ENCODE data around the gene MLC1. TPM values are rescaled to one million over a fixed set of nuclear protein-coding genes. Genes with fewer than 3 reads are reported as not detected.

The MLC1 gene
- total RNA-seq, result not detected in 2 replicates

GRCh38 chr22:50085211-50085972, at the start of gene MLC1:
TSS of gene MLC1 (minus strand) at chr22:50085426. CDS start at chr22:50084902, 524 bp downstream.

GRCh38 chr22:50089682-50090411, 4.6 kb upstream of the MLC1 start, which contains the start of gene MOV10L1:
TSS of gene MOV10L1 (plus strand) at chr22:50090006. CDS start at chr22:50090089, 83 bp downstream.

GRCh38 chr22:50058061-50058905, 26.9 kb downstream of the MLC1 start, which contains the start of gene TTLL8:
TSS of gene TTLL8 (minus strand) at chr22:50058298.

GRCh38 chr22:50012211-50013181, 72.7 kb downstream of the MLC1 start, which contains the start of gene IL17REL:
TSS of gene IL17REL (minus strand) at chr22:50012765. CDS start at chr22:50012646, 119 bp downstream.

Other genes starting within 250 kb of the MLC1 start
- gene ZBED4, start 231.6 kb downstream of the MLC1 start, total RNA-seq, result 3.8 and 4.2 TPM in 2 replicates
- gene ALG12, start 167.0 kb downstream of the MLC1 start, total RNA-seq, result 10.6 and 16.8 TPM in 2 replicates
- gene CRELD2, start 166.8 kb downstream of the MLC1 start, total RNA-seq, result 69.5 and 72.1 TPM in 2 replicates
- gene PIM3, start 124.7 kb downstream of the MLC1 start, total RNA-seq, result 18.0 and 24.2 TPM in 2 replicates
- not detected in 2 replicates for gene IL17REL, start 72.7 kb downstream of the MLC1 start, total RNA-seq
- gene TTLL8, start 27.1 kb downstream of the MLC1 start, total RNA-seq, result not detected in 2 replicates
- gene MOV10L1, start 4.6 kb upstream of the MLC1 start, total RNA-seq, result 1.1 and 1.5 TPM in 2 replicates
- gene PANX2, start 85.3 kb upstream of the MLC1 start, total RNA-seq, result 0.16 and 0.52 TPM in 2 replicates
- gene TRABD, start 100.5 kb upstream of the MLC1 start, total RNA-seq, result 15.3 and 20.3 TPM in 2 replicates
- 18.0 and 23.0 TPM in 2 replicates for gene SELENOO, start 115.6 kb upstream of the MLC1 start, total RNA-seq
- gene TUBGCP6, start 159.6 kb upstream of the MLC1 start, total RNA-seq, result 24.7 and 29.6 TPM in 2 replicates
- 25.7 and 37.8 TPM in 2 replicates for gene HDAC10, start 165.8 kb upstream of the MLC1 start, total RNA-seq
- gene MAPK12, start 176.3 kb upstream of the MLC1 start, total RNA-seq, result 26.0 and 26.6 TPM in 2 replicates
- 9.9 and 11.1 TPM in 2 replicates for gene MAPK11, start 185.0 kb upstream of the MLC1 start, total RNA-seq
- 127 and 183 TPM in 2 replicates for gene PLXNB2, start 222.2 kb upstream of the MLC1 start, total RNA-seq
- 1.8 and 2.4 TPM in 2 replicates for gene DENND6B, start 241.6 kb upstream of the MLC1 start, total RNA-seq